HG02970 (cell line): Measurements from ENCODE around the gene ZNF677.
A peak's percentile ranks its signal among the peaks of the same experiment; 100 is the strongest.
"Not testable (repeated sequence)": the region's sequence is repeated elsewhere in the genome, so short reads cannot be mapped to it uniquely, and the experiment has no call there.

Experiments used
- ATAC-seq: cut with Tn5 transposase; IDR thresholded peaks from one replicate; pipeline ENCODE4 v1.9.1; 2021; ENCODE audit warnings: mild to moderate bottlenecking, moderate library complexity, moderate number of reproducible peaks; ENCODE audit not compliant: unreplicated experiment, low FRiP score

ZNF677 gene

GRCh38 chr19:53254411-53255341, at the start of gene ZNF677:
Gene ZNF677, minus strand, starts transcription at chr19:53254873. Its CDS starts 3,323 bp downstream, at chr19:53251550.
- ATAC-seq, result no peak

DNA sequence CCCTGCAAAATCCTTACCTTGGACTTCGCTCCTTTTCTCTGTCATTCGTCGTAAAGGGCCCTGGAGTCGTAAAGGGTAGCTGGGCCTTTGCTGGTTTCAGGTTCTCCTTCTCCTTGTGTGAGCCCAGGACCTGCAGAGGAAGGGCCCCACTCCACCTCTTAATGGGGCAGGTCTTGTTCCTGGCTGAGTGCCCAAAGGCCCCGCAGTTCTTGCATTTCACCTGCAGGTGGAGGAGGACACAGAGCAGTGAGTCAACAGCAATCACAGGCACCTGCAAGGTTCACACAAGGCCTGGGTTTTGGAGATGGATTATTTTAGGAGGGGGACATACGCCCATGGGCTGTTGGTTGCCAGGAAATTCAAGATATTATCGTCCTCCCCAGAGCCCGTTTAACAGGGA, 46.7 kb upstream of the ZNF677 start:
- not testable (repeated sequence) for ATAC-seq

DNA sequence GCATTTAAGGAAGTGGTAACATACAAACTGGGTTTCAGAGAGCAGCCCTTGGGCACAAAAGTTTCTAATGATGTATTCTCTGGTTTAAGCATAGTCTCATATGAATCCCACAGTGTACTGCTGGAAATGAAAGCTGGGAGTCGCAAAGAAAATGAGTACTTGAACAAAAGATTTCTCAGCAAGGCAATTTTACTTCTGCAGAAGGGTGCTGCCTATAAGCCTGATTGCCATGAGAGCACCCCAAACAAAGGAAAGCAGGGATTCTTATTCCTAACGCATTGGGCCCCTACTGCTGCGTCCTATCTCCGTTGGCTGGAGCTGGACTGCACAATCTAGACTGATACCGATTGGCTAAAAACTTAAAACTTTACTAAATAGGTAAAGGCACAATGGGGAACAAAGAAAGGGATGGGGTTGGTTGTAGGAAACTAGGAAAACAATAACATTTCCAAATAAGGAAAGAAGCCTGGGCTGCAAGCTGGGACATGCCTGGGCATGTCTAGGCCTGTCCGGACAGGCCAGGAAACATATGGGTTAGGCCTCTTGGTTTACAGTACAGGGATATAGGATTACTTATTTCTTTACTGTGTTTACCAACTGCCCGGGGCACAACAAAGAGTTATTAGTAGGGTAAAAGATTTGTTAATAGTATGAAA, 40.2 kb upstream of the ZNF677 start:
- ATAC-seq, result no peak

- no peak for ATAC-seq
These were observed 36.3 kb upstream of the ZNF677 start for GRCh38 chr19:53290758-53291549.

DNA sequence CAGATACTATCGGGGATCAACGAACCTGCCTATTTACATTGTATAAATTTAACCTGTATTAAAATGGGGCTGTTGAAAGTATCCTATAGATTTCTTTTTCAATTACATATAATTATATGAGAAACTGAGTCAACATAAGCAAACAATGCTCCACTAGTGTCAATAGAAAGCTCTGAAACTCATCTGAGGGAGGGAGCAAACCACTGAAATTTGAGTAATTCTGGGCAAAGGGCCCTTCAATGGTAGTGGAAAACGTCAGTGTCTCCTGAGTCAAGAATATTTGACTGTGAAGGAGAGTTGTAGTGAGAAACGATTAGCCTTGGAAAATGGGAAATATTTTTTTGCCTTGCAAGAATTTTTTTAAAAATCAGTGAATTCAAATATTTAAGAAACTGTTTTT, 30.4 kb upstream of the ZNF677 start:
- ATAC-seq, result no peak

- not testable (repeated sequence) for ATAC-seq
These were observed 27.3 kb upstream of the ZNF677 start for GRCh38 chr19:53281947-53282346.

- no peak for ATAC-seq
These were observed 20.8 kb upstream of the ZNF677 start for GRCh38 chr19:53275480-53275879.

DNA sequence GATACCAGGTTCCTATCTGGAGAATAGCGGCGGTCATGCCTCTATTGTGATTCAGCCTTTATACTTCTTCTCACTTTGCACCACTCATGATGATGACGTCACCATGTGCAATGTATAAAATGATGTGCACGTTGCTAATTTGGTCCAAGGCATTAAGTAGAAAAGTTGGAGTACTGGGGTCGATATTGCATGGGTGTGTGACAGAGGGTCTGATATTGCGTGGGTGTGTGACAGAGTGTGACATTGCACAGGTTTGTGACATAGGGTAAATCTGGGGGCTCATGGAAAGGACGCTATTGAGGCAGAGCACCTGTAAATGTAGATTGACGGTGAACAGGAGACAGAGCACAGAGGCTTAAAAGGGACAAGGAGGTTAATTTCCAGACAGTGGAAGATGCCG, 17.4 kb upstream of the ZNF677 start:
- no peak for ATAC-seq

DNA sequence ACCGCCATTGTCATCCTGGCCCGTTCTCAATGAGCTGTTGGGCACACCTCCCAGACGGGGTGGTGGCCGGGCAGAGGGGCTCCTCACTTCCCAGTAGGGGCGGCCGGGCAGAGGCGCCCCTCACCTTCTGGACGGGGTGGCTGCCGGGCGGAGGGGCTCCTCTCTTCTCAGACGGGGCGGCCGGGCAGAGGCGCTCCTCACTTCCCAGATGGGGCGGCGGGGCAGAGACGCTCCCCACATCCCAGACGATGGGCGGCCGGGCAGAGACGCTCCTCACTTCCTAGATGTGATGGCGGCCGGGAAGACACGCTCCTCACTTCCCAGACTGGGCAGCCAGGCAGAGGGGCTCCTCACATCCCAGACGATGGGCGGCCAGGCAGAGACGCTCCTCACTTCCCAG, 15.2 kb upstream of the ZNF677 start:
- ATAC-seq, result not testable (repeated sequence)

GRCh38 chr19:53267623-53268022, 12.9 kb upstream of the ZNF677 start, which contains the start of gene VN1R4:
Gene VN1R4, minus strand, starts transcription at chr19:53267723. Its CDS starts 58 bp downstream, at chr19:53267665.
- ATAC-seq, result not testable (repeated sequence)

DNA sequence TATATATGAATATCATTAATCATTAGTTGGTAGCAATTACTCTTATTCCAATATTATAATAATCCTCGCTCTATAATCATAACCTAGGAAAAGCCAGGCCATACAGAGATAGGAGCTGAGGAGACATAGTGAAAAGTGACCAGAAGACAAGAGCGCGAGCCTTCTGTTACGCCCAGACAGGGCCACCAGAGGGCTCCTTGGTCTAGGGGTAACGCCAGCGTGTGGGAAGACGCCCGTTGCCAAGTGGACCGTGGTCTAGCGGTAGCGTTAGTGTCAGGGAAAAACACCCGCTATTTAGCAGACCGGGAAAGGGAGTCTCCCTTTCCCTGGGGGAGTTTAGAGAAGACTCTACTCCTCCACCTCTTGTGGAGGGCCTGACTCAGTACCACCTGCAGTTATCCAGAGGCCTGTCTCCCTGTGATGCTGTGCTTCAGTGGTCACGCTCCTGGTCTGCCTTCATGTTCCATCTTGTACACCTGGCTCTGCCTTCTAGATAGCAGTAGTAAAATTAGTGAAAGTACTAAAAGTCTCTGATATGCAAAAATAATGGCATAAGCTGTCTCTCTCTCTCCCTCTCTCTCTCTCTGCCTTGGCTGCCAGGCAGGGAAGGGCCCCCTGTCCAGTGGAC, 3.2 kb upstream of the ZNF677 start, which contains the start of gene VN1R2:
TSS of gene VN1R2 (plus strand) at position 578 of the 628 bp plus-strand sequence. CDS start 84 bp downstream, outside the sequence.
- not testable (repeated sequence) for ATAC-seq

DNA sequence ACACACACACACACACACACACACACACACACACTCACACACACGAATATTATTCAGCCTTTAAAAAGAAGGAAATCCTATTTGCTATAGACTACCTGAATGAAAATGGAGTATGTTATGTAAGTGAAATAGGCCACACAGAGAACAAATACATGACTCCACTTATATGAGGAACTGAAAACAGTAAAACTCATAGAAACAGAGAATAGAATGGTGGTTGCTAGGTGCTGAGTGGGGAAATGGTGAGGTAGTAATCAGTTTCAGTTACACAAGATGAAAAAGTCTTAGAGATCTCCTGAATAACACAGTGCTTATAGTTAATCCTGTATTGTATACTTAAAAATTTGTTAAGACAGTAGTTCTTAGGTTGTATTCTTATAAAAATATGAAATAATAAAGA, 8.2 kb downstream of the ZNF677 start:
- no peak for ATAC-seq

- no peak for ATAC-seq
These were observed 17.4 kb downstream of the ZNF677 start for GRCh38 chr19:53237114-53237777.

DNA sequence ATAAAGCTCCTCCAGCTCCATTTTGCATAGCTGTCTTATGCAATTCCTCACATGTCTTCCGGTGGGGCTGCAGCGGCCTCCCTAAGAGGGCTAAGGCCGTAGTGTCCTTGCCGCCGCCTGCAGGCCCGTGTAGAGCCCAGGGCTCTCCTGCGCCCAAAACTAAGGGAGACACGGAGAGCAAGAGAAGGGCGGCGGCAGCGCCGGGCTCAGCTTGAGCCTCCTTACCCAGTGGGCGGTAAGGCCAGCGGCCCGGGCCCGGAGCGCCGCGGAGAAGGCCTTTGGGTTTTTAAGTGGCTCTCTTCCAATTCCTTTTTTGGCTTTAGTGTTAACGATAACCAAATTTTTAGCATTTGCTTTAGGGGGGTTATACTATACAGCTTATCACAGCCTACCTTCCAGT, 30.1 kb downstream of the ZNF677 start:
- no peak for ATAC-seq

DNA sequence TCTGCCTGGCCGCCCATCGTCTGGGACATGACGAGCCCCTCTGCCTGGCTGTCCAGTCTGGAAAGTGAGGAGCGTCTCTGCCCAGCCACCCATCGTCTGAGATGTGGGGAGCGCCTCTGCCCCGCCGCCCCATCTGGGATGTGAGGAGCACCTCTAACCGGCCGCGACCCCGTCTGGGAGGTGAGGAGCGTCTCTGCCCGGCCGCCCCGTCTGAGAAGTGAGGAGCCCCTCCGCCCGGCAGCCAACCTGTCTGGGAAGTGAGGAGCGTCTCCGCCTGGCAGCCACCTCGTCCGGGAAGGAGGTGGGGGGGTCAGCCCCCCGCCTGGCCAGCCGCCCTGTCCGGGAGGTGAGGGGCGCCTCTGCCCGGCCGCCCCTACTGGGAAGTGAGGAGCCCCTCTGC, 32.0 kb downstream of the ZNF677 start:
- ATAC-seq, result not testable (repeated sequence)

DNA sequence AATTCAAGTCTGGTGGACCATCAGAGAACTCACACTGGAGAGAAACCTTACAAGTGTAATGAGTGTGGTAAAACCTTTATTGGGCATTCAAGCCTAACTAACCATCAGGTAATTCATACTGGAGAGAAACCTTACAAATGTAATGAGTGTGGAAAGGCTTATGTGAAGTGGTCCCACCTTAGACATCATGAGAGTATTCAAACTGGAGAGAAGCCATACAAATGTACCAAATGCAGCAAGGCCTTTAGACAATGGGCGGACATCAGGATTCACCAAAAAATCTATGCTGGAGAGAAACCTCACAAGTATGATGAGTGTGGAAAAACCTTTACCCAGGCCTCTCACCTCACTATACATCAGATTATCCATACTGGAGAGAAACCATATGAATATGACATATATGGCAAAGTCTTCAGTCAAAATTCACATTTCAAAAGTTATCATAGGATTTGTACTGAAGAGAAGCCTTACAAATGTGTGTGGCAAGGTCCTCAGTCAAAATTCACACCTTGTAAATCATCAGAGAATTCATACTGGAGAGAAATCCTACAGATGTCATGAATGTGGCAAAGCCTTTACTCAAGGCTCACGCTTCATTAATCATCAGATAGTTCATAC, 41.9 kb downstream of the ZNF677 start:
- no peak for ATAC-seq

- ATAC-seq, result not testable (repeated sequence)
These were observed 43.1 kb downstream of the ZNF677 start for GRCh38 chr19:53211554-53211953.

GRCh38 chr19:53196777-53197396, 57.8 kb downstream of the ZNF677 start:
- peak; percentile 48 for ATAC-seq
